ENCODE data around the gene POLR3H.

POLR3H gene

DNA sequence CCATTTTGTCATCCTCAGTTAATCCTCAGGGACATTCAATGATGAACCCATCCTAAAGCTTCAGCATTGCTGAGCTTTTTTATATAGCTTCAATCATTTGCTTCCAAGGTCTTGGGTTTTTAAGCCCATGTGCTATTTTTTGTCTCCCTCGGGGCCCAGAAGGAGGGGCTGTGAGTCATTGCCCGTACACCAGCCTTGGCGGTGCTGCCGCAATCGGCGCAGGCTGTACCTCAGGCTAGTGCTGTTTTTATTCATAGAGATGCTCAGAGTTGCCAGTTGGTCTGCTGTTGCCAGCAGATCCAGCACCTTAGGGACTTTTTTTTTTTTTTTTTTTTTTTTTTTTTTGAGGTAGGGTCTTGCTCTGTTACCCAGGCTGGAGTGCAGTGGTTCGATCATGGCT is 39.9 kb downstream of the POLR3H start:
- DNase-seq (ENCODE audit: low read depth in 1 of 2, low spot score in 1 of 2): no peak
- H3K27me3 ChIP-seq (ENCODE audit: insufficient read depth, poor library complexity, severe bottlenecking): no peaks in the 10 kb centered on the region
- no peak overlapping the region for H3K27ac ChIP-seq (replicated peaks)
- TF ChIP-seq, protein P1, sequence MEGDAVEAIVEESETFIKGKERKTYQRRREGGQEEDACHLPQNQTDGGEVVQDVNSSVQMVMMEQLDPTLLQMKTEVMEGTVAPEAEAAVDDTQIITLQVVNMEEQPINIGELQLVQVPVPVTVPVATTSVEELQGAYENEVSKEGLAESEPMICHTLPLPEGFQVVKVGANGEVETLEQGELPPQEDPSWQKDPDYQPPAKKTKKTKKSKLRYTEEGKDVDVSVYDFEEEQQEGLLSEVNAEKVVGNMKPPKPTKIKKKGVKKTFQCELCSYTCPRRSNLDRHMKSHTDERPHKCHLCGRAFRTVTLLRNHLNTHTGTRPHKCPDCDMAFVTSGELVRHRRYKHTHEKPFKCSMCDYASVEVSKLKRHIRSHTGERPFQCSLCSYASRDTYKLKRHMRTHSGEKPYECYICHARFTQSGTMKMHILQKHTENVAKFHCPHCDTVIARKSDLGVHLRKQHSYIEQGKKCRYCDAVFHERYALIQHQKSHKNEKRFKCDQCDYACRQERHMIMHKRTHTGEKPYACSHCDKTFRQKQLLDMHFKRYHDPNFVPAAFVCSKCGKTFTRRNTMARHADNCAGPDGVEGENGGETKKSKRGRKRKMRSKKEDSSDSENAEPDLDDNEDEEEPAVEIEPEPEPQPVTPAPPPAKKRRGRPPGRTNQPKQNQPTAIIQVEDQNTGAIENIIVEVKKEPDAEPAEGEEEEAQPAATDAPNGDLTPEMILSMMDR (IDR thresholded peaks at IDR 0.05; ENCODE audit: insufficient read depth, low read length): no peak
- no peak for TF ChIP-seq GABPA (IDR thresholded peaks at IDR 0.05; ENCODE audit: low read depth)
- TF ChIP-seq POLR2AphosphoS5 (IDR thresholded peaks at IDR 0.05; ENCODE audit: low read depth): no peak
- TF ChIP-seq, protein P2, sequence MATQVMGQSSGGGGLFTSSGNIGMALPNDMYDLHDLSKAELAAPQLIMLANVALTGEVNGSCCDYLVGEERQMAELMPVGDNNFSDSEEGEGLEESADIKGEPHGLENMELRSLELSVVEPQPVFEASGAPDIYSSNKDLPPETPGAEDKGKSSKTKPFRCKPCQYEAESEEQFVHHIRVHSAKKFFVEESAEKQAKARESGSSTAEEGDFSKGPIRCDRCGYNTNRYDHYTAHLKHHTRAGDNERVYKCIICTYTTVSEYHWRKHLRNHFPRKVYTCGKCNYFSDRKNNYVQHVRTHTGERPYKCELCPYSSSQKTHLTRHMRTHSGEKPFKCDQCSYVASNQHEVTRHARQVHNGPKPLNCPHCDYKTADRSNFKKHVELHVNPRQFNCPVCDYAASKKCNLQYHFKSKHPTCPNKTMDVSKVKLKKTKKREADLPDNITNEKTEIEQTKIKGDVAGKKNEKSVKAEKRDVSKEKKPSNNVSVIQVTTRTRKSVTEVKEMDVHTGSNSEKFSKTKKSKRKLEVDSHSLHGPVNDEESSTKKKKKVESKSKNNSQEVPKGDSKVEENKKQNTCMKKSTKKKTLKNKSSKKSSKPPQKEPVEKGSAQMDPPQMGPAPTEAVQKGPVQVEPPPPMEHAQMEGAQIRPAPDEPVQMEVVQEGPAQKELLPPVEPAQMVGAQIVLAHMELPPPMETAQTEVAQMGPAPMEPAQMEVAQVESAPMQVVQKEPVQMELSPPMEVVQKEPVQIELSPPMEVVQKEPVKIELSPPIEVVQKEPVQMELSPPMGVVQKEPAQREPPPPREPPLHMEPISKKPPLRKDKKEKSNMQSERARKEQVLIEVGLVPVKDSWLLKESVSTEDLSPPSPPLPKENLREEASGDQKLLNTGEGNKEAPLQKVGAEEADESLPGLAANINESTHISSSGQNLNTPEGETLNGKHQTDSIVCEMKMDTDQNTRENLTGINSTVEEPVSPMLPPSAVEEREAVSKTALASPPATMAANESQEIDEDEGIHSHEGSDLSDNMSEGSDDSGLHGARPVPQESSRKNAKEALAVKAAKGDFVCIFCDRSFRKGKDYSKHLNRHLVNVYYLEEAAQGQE (IDR thresholded peaks at IDR 0.05; ENCODE audit: insufficient replicate concordance, low read depth): no peak
- no peak for TF ChIP-seq SPI1 (IDR thresholded peaks at IDR 0.05; ENCODE audit: borderline replicate concordance, low read depth)
- H3K4me3 ChIP-seq (replicated peaks; ENCODE audit: insufficient read depth, low read length): no peak overlapping the region

DNA sequence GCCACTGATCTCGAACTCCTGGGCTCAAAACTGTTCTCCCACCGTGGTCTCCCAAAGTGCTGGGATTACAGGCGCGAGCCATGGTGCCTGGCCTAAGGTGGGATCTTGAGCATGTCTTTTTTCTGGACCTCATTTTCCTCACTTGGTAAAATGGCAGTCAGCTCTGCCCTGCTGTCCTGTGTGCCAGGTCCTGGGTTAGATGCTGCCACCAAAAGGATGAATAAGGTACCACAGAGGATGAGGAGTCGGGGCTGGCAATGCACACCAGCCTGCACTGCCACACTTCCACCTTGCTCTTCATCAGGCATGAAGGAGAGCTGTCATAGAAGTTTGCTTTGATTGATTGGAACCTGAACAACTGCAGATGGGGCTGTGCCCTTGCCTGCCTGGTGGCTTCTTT is 43.1 kb downstream of the POLR3H start:
- Histone ChIP-seq H3K4me3 (replicated peaks; ENCODE audit: insufficient read depth, low read length) (no peak overlapping the region), H3K27ac (replicated peaks) (no peak overlapping the region), H3K27me3 (ENCODE audit: insufficient read depth, poor library complexity, severe bottlenecking) (no peaks in the 10 kb centered on the region)
- peak in 1 of 2 experiments; percentile 43 for DNase-seq (ENCODE audit: low read depth in 1 of 2, low spot score in 1 of 2)
- TF ChIP-seq GABPA (IDR thresholded peaks at IDR 0.05; ENCODE audit: low read depth) (no peak), SPI1 (IDR thresholded peaks at IDR 0.05; ENCODE audit: borderline replicate concordance, low read depth) (no peak), POLR2AphosphoS5 (IDR thresholded peaks at IDR 0.05; ENCODE audit: low read depth) (no peak)
- TF ChIP-seq, protein P1 (IDR thresholded peaks at IDR 0.05; ENCODE audit: insufficient read depth, low read length): no peak
- TF ChIP-seq, protein P2 (IDR thresholded peaks at IDR 0.05; ENCODE audit: insufficient replicate concordance, low read depth): no peak

DNA sequence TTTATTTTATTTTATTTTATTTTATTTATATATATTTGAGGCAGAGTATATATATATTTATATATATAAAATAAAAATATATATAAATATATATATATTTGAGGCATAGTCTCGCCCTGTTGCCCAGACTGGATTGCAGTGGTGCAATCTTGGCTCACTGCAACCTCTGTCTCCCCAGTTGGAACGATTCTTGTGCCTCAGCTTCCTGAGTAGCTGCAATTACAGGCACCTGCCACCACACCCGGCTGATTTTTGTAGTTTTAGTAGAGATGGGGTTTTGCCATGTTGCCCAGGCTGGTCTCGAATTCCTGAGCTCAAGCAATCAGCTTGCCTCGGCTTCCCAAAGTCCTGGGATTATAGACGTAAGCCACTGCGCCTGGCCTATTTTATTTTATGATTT is 44.0 kb downstream of the POLR3H start:
- TF ChIP-seq POLR2AphosphoS5 (IDR thresholded peaks at IDR 0.05; ENCODE audit: low read depth) (no peak), SPI1 (IDR thresholded peaks at IDR 0.05; ENCODE audit: borderline replicate concordance, low read depth) (no peak), GABPA (IDR thresholded peaks at IDR 0.05; ENCODE audit: low read depth) (no peak)
- TF ChIP-seq, protein P1 (IDR thresholded peaks at IDR 0.05; ENCODE audit: insufficient read depth, low read length): no peak
- TF ChIP-seq, protein P2 (IDR thresholded peaks at IDR 0.05; ENCODE audit: insufficient replicate concordance, low read depth): no peak

More for the DNA sequence above, 44.0 kb downstream of the POLR3H start:
- DNase-seq (ENCODE audit: low read depth in 1 of 2, low spot score in 1 of 2): no peak
- H3K4me3 ChIP-seq (replicated peaks; ENCODE audit: insufficient read depth, low read length): no peak overlapping the region
- H3K27ac ChIP-seq (replicated peaks): no peak overlapping the region
- no peaks in the 10 kb centered on the region for H3K27me3 ChIP-seq (ENCODE audit: insufficient read depth, poor library complexity, severe bottlenecking)
